NOMO-1 (cell line): ENCODE measurements around the gene MRTFA.
"Not testable (repeated sequence)": the region's sequence is repeated elsewhere in the genome, so short reads cannot be mapped to it uniquely, and the experiment has no call there.

ENCODE experiments used
- DNase-seq, 2 experiments: peaks; one replicate each; lab custom pipeline; 2025; ENCODE audit not compliant: unreplicated experiment in 2 of 2; lab: John Stamatoyannopoulos, UW

Gene MRTFA

DNA sequence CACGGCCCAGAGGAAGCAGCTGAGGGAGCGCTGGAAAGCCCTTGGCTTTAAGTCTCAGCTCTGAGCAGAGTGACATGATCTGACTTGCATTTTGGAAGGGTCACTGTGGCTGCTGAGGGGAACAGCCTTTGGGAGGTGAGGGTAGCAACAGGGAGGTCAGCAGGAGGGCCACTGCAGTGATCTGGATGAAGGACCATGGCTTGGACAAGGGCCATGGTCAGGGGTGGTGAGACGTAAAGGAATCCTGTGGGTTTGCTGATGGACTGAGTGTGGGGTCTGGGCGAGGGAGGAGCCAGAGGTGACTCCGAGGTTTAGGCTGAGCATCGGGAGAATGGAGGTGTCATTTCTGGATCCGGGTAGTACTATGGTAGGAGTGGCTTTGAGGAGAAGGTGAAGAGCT lies 232.9 kb downstream of the MRTFA start:
- DNase-seq = no peak

DNA sequence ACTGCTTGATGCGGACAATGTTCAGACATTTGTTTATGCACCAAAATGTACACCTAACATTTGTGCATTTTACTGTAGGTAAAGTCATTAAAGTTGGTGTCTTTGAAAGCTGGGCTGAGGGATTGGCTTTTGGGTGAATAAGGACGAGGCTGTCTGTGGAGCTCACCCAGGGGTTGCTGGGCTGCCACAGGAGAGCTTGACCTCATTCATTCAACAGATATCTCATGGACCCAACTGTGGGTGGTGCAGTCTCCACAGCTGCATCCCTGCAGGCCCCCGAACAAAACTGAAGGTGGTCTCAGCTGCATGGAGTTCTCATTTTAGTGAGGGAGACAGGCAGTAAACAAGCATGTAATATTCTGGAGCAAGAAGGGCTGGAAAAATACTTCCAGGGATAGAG lies 233.4 kb downstream of the MRTFA start:
- no peak for DNase-seq

DNA sequence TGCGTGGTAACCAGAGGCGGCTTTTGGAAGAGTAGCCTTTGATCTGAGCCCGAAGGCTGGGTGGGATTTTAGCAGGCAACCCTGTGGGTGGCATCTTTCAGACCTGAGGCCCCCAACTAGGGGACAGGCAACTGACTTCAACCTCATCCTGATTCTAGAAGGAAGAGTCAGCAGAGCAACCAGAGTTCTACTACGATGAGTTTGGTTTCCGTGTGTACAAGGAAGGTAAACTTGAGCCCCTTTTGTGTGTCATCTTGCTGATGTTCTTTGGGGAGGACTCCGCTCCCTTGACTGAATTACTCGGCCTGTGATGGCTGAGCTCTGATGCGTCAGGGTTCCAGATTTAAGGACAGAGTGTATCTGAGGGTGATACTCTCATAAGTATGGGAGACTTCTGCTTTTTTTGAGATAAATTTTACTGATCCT lies 234.5 kb downstream of the MRTFA start:
- no peak for DNase-seq

DNA sequence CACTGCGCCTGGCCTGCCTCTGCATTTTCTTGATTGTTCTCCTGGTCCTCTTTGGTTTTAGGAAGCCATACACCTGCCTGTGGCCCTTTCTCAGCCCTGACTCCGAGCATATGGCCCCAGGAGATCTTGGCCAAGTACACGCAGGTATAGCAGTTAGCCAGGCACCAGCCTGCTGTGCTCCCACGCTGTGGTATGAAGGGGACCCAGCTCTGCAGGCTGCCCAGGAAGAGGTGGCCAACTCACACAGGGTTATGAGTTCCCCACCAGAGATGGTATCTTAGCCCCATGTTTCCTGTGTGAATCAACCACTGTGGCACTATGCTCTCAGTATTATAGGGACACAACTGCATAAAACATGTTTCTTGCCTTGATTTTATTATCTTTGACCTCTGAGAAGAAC lies 235.0 kb downstream of the MRTFA start:
- no peak for DNase-seq

DNA sequence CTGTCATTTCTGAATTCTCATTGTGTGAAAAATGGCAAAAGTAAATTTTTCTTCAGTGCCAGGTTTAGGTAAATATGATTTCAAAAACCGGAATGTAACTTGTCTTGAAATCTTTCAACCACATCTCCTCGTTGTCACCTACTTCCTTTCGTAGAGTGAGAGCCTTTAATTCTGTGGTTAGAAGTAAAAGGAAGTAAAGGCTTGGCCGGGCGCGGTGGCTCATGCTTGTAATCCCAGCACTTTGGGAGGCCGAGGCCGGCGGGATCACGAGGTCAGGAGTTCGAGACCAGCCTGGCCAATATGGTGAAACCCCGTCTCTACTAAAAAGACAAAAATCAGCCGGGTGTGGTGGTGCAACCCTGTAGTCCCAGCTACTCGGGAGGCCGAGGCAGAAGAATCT lies 236.4 kb downstream of the MRTFA start:
- DNase-seq = peak; percentile 83 to 92

DNA sequence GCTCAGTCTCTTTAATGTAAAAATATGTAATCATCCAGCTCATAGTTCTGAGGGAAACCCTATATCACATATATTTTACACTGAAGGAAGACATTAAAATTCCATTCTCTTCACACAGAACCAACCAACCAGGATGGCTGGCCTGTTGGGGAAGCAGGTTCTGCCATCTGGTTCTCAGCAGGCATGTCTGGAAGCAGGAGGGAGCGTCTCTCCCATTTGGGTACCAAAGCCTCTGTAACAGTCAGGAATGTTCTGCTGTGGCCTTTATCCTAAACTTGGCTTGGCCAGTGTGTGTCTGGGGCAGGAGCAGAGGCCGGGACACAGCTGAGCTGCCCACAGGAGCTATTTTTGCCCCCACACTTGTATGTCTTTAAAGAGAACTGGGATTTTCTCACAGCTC lies 236.9 kb downstream of the MRTFA start:
- no peak for DNase-seq

DNA sequence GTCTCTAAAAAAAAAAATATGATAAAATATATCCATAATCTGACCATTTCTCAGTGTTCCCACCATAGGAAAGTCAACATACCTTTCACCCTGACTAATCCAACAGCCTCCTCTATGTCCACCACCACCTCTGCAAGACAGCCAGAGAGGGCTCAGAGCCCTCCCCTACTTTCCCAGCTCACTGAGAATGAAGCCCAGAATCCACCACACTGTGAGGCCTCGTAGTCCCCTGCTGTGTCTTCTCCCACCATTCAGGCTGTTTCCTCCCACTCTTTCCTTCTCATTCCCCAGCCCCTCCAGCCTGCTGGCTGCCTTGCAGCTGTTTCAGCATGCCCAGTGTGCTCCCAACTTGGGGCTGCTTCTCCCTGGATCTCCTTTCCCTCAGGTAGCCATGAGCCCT lies 239.1 kb downstream of the MRTFA start:
- no peak for DNase-seq

DNA sequence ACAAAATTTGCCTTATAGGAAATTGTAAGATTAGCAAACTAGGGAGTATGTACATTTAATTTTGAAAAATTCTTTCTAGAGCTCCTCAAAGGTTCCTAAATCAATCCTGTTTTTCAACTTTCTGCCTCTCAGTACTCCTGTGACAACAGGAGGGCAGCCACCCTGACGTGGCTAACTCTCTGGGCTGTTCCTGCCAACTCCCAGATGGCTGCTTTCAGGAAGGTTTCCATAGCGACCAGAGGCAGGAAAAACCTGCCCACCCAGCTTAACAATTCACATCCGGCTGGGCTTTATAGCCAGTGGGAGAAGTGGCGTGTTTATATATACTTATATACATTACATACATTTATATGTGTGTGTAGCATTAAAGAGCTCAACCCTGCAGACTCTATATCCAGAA lies 239.6 kb downstream of the MRTFA start:
- DNase-seq = no peak

DNA sequence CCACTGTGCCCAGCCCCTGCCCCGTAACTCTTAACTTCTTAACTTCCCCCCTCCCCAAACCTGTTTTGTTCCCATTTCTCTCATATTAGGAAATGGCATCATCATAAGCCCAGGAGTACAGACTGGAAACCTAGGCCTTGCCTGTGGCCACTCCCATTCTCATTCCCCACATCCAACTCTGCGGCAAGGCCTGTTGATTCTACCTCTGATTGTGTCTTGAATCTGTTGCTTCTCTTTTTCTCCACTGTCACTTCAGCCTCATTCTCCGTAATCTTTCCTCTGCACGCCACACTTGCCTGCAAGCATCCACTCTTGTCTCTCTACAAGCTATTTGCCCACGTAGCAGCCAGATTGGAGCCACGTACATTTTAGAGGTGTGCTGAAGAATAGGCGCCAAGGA lies 240.9 kb downstream of the MRTFA start:
- DNase-seq = no peak

DNA sequence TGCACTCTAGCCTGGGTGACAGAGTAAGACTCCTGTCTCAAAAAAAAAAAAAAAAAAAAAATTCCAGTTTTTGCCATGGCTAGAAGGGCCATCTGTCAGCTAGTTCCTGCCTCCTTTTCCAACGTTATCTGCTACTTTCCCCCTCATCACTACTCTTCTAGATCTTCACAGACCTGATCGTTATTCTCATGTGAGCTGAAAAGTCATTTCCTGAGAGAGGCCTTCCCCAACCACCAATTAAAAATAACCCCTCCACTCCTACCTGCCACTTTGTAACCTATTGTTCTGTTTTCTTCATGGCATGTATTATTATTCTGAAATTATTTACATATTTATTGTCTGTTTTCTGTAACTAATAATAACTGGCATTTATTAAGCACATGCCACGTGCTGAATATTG lies 241.9 kb downstream of the MRTFA start:
- no peak for DNase-seq

DNA sequence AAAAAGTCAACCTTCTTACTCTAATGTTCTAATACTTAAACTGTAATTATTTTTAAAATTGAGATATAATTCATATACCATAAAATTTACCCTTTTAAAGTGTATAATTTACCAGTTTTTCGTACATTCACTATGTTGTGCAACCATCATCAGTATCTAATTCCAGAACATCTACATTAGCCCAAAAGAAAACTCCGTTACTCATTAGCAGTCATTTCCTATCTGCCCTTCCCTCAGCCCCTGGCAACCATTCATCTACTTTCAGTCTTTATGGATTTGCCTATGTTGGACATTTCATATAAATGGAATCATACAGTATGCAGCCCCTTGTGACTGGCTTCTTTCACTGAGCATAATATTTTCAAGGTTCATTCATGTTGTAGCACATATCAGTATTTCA lies 243.9 kb downstream of the MRTFA start:
- no peak for DNase-seq

DNA sequence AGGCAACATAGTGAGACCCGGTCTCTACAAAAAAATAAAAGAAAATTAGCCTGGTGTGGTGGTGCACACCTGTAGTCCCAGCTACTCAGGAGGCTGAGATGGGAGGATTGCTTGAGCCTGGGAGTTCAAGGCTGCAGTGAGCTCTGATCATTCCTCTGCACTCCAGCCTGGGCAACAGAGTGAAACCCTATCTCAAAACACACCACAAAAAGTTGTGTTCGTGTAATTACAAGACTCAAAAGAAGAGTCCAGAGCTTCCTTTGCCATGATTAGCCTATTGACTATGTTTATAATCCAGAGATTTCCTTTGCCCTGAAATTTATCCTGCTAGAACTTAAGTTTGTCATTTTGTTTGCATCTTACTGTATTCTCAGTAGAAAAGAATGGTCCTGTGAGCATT lies 245.1 kb downstream of the MRTFA start:
- no peak for DNase-seq

DNA sequence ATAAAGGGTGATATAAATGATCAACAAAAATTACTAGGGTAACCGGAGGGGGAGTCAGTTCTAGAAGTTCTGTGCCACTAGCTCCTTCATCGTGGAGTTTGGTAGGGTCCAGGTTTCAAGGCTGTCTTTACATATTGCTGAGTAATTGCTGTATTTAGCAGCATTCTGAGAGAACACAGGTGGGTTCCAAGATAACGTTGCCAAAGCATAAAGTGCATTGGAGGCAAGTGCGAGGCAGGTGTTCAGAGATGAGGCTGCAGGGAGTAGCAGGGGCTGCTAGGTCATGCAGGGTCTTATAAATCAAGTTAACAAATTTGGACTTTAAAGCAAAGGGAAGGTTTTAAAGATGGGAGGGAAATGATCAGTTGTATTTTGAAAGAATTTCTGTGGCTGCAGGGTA lies 248.3 kb downstream of the MRTFA start:
- DNase-seq = no peak

DNA sequence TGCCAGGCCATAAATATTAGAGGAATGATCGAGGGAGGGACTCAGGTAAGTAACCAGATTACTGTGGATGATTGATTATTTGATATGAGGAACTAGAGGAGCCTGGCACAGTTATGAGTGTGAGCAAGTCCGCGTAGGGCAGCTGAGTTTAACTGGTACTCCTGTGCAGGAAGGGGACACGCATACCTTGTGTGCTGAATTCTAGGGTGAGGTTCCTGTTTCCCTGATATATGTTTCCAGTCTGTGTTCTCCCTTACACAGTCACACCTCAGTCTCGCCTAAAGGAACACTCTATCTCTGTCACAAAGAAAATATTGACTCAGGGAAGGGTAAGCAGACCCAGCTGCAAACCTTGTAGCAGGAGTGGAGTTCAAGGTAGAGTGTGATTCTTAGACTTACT lies 248.8 kb downstream of the MRTFA start:
- no peak for DNase-seq

DNA sequence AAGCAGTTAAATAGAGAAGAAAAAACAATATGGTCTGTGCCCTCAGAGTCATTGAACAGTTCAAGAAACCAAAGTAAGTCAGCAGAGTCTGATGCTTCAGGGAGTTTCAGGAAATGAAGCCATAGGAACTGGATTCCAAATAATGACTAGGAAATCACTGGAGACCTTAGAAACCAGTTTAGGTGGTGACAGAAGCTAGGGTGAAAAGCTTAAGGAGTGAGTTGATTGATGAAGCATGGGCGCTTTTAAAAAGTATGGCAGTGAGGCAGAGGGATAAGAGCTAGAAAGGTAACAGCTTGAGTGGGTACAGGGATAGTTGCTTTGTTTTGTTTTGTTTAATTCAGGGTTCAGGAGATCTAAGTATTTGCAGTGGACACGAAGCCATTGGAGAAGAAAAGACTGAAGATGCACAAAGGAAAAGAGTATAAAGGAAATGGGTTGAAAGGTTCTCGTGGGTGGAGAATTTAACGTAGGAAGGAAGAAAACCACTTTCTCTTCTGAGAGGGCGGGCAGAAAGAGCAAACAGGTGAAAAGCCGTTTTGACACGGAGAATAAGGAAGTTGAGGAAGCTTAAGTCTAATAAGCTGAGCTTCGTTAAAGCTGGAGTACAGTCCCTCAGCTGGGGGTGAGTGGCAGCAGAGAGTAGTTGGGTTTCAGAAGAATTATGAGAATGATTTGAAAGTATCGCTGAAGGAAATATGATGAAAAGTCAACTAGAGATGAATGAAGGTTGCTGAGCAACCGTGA lies 251.3 kb downstream of the MRTFA start:
- peak; percentile 70 to 89 for DNase-seq

DNA sequence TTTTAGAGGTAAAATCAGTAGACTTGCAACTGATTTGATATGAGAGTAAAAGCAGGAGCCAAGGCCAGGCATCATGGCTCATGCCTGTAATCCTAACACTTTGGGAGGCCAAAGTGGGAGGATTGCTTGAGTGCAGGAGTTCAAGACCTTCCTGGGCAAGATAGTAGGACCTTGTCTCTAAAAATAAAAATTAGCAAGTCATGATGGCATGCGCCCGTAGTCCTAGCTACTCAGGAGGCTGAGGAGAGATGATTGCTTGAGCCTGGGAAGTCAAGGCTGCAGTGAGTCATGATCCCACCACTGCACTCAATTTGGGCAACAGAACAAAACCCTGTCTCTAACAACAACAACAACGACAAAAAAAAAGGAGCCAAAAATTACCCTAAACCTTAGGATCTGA lies 252.6 kb downstream of the MRTFA start:
- DNase-seq = no peak

DNA sequence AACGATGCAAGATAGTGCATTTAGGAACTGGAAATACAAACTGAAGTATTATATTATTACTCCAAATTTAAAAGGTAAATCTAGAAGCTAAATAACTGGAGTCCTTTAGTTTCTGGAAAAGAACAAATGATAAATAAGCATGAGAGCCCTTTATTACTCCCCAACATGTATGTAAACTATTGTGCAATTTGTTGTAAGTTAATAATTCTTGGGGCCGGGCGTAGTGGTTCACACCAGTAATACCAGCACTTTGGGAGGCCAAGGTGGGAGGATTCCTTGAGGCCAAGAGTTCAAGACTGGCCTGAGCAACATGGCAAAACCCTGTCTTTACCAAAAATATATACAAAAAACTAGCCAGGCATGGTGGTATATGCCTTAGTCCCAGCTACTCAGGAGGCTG lies 255.1 kb downstream of the MRTFA start:
- DNase-seq = no peak

DNA sequence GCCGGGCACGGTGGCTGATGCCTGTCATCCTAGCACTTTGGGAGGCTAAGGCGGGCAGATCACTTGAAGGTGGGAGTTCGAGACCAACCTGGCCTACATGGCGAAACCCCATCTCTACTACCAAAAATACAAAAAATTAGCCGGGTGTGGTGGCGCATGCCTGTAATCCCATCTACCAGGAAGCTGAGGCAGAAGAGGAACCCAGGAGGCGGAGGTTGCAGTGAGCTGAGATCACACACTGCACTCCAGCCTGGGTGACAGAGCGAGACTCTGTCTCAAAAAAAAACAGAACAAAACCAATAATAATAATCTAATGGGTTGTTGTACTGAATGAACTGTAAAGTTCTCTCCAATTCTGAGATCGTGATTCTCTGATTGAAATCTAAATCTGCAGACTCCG lies 258.1 kb downstream of the MRTFA start:
- DNase-seq = not testable (repeated sequence)

DNA sequence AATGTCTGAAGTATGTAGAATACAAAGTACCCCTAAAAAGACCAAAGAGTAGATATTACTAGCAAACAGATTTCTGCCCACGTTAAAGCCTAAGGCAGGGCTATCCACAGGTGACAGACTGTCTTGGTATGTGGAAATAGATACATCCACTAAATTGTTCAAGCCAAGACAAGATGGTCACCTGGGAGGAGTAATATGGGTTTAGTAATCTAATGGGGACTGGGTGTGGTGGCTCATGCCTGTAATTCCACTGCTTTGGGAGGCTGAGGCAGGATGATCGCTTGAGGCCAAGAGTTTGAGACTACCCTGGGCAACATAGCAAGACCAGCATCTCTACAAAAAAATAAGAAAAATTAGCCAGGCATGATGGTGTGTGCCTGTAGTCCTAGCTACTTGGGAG lies 258.6 kb downstream of the MRTFA start:
- no peak for DNase-seq

DNA sequence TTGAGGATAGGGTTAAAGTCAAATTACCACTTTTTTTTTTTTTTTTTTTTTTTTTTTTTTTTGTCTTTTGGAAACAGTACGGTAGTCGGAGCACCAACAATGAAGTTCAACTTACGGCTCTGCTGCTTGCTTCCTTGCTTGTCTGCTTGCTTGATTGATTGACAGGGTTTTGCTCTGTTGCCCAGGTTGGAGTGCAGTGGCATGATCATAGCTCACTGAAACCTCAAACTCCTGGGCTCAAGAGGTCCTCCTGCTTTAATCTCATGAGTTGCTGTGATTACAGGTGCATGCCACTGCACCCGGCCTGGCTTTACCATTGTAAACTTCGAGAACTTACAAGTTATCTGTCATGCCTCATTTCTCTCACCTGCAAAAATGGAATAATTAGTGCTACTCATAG lies 260.4 kb downstream of the MRTFA start:
- DNase-seq = no peak

DNA sequence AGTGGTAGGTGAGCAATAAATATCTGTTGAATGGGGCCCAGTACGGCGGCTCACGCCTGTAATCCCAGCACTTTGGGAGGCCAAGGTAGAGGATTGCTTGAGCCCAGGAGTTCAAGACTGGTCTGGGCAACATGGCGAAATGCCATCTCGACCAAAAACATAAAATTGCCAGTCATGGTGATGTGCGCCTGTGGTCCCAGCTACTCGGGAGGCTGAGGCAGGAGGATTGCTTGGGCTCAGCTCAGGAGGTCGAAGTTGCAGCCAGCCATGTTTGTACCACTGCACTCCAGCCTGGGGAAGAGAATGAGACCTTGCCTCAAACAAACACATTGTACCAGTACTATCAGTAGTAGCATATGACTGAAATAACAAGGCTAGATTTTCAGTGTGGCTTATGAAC lies 262.0 kb downstream of the MRTFA start:
- no peak for DNase-seq

DNA sequence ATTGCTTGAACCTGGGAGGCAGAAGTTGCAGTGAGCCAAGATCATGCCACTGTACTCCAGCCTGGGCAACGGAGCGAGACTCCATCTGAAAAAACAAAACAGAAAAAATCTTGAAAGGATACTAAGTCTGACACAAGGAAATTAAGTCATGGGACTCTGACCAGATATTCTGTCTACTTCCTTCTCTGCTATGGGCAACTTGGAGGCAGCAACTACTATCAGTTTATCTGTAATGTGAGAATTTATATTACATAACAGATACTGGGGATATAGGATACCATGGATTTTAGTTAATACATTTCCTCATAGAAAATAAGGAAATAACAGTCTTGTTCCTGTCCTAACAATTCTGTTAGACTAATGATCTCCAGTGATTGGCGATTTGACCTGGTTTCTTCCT lies 267.7 kb downstream of the MRTFA start:
- DNase-seq = no peak

DNA sequence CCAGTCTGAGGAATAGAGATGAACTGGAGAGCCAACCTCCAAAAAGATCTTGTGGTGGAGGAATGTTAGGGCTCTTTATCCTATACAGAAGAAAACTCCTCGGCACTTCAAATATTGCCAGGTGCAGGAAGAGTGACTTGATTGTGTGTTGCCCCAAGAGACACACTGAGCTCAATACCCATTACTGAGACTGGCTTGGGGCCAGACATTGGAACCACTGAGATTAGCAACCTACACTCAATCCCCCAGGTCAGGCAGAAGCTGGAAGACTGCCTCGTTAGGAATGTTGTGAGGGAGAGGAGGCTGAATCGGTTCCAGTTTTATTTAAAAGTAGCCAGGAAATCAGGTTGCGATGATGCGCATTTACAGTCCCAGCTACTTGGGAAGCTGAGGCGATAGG lies 268.5 kb downstream of the MRTFA start:
- no peak for DNase-seq
